Suprapubic skin (tissue), 3 donors: ENCODE results near the gene KCNH6.

Experiments used
- POLR2AphosphoS5 ChIP-seq, 3 donors: sonication (generic); formaldehyde crosslinking; IDR thresholded peaks; one replicate each; pipeline ENCODE4 v1.6.1; 2017; ENCODE audit warnings: antibody characterized with exemption in 3 of 3
- TF ChIP-seq, protein P1 (sequence below), 2 donors: fragments of 200-600 bp in 1 of 2; fragments of 450-650 bp in 1 of 2; sonication (generic) in 1 of 2; IDR thresholded peaks; one replicate each; pipeline ENCODE4 v1.5.1; 2016 to 2019; ENCODE audit warnings: antibody characterized with exemption in 2 of 2, mild to moderate bottlenecking in 1 of 2, moderate library complexity in 1 of 2

DNA sequence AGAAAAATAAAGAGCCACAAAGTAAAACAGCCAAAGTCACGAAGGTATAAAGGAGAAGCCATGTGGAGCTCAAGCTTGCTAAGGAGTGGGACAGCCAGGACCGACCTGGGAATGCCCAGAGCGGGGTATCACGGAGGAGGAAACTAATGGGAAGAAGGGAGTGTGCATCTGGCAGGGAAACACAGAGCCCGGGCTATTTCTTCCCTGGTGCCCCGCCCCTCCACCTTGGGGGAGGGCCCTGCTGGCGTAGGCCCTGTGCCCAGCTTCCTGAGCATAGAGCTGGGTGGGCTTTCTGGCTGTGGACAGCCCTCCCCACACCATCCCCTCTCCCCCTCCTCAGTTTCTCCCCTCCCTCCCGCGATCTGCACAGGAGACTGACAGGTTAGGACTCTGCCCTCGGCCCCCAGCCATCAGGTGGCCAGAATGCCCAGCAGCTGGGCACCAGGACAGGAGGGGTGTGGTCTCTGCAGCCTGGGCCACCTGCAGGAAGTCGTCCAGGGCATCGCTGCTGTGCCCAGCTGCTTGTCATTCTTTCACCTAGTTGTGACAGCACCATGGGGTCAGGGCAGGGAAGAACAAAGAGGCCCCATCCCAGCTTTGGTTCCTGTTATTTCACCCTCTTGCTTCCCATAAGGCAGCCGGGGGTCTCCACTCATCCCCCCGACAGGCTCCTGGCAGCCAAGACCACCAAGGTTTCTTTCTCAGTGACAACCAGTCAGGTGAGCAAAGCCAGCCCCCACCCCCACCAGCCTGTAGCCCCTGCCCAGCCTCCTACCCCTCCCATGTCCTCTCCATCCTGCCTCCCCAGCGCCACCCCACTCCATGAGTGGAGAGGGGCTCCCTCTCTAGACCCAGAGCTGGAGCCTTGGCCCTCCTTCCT lies 20.0 kb downstream of the KCNH6 start:
- TF ChIP-seq, protein P1, sequence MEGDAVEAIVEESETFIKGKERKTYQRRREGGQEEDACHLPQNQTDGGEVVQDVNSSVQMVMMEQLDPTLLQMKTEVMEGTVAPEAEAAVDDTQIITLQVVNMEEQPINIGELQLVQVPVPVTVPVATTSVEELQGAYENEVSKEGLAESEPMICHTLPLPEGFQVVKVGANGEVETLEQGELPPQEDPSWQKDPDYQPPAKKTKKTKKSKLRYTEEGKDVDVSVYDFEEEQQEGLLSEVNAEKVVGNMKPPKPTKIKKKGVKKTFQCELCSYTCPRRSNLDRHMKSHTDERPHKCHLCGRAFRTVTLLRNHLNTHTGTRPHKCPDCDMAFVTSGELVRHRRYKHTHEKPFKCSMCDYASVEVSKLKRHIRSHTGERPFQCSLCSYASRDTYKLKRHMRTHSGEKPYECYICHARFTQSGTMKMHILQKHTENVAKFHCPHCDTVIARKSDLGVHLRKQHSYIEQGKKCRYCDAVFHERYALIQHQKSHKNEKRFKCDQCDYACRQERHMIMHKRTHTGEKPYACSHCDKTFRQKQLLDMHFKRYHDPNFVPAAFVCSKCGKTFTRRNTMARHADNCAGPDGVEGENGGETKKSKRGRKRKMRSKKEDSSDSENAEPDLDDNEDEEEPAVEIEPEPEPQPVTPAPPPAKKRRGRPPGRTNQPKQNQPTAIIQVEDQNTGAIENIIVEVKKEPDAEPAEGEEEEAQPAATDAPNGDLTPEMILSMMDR (IDR thresholded peaks at IDR 0.05): no peak
- TF ChIP-seq POLR2AphosphoS5 (IDR thresholded peaks at IDR 0.05): no peak
